Transverse colon (tissue), 4 donors: Measurements from ENCODE around the gene INTS15. TPM values are rescaled to one million over a fixed set of nuclear protein-coding genes. Genes with fewer than 3 reads are reported as not detected.

Source experiments
- DNase-seq: peaks from one replicate; pipeline ENCODE4 v3.0.0-alpha.2; 2019
- H3K27ac ChIP-seq, 4 donors: fragments of 200-600 bp; sonication (generic); 2 replicates each; pipeline ENCODE4 v1.5.1; 2016 to 2018; ENCODE audit warnings: inconsistent platforms in 4 of 4
- H3K27me3 ChIP-seq: fragments of 200-600 bp; sonication (generic); 2 replicates; pipeline ENCODE4 v1.5.1; 2017; ENCODE audit warnings: inconsistent platforms
- H3K36me3 ChIP-seq, 4 donors: fragments of 200-600 bp; sonication (generic); 2 replicates each; pipeline ENCODE4 v1.5.1; 2017 to 2019; ENCODE audit warnings: inconsistent platforms in 4 of 4
- H3K4me1 ChIP-seq, 4 donors: fragments of 200-600 bp; sonication (generic); 2 replicates each; pipeline ENCODE4 v1.5.1; 2017 to 2020; ENCODE audit warnings: inconsistent platforms in 4 of 4
- H3K4me3 ChIP-seq, 4 donors: fragments of 200-600 bp; sonication (generic); 1 replicate in 1 of 4; 2 replicates in 3 of 4; pipeline versions ENCODE4 v1.5.1 to v1.6.1; 2017 to 2019; ENCODE audit warnings: inconsistent platforms in 4 of 4
- H3K9me3 ChIP-seq, 2 donors: fragments of 200-600 bp; sonication (generic); 2 replicates each; pipeline ENCODE4 v1.5.1; 2017 to 2019; ENCODE audit warnings: inconsistent platforms in 2 of 2
- CTCF ChIP-seq, 5 experiments: fragments of 200-600 bp in 3 of 5; fragments of 450-650 bp in 2 of 5; sonication (generic) in 3 of 5; IDR thresholded peaks; 1 replicate in 2 of 5; 2 replicates in 3 of 5; pipeline ENCODE4 v1.5.1; 2016 to 2017; ENCODE audit warnings: antibody characterized with exemption in 5 of 5, inconsistent platforms in 3 of 5, mild to moderate bottlenecking in 2 of 5, moderate library complexity in 1 of 5
- EP300 ChIP-seq: sonication (generic); formaldehyde crosslinking; IDR thresholded peaks from one replicate; pipeline ENCODE4 v1.6.1; 2017; ENCODE audit warnings: antibody characterized with exemption, low read depth
- POLR2A ChIP-seq: fragments of 450-650 bp; IDR thresholded peaks from one replicate; pipeline ENCODE4 v1.6.1; 2016; ENCODE audit warnings: antibody characterized with exemption, mild to moderate bottlenecking, moderate library complexity
- POLR2AphosphoS5 ChIP-seq, 3 donors: sonication (generic); formaldehyde crosslinking; IDR thresholded peaks; one replicate each; pipeline ENCODE4 v1.6.1; 2016; ENCODE audit warnings: antibody characterized with exemption in 3 of 3
- whole genome bisulfite sequencing, 2 donors: methylation state at CpG; one replicate each; pipeline ENCODE4 v1.1.5; 2018; ENCODE audit warnings: low coverage in 1 of 2; 5-methylcytosine and 5-hydroxymethylcytosine counted together
- in situ Hi-C, 4 donors: fragments of 200-750 bp; cut with MboI; loops; one replicate each; pipeline versions ENCODE4 v1.15.0 to v1.15.1; 2017; ENCODE audit warnings: low sequenced_read_pairs in 3 of 4, low pct_ligation_motif_present in 1 of 4, low pct_unique_long_range_greater_than_20kb in 1 of 4
- intact Hi-C: fragments of 100-400 bp; cut with DNase I; formaldehyde crosslinking; loops from one replicate; pipeline ENCODE4 v1.15.1; 2023; ENCODE audit warnings: low total_unique reads
- total RNA-seq, 4 donors: library from RNA; depleted of rRNA; stranded (reverse); fragments of >200 nt; gene quantifications; one replicate each; pipeline ENCODE4 v1.1.0, GENCODE V29; 2016

INTS15 gene
- total RNA-seq, 4 donors from 2014 or later: 21.8 to 56.5 (median 32.6) TPM

- Histone ChIP-seq H3K9me3 (no peaks in the 10 kb centered on the region), H3K4me3 (no peak overlapping the region), H3K4me1 (no peaks in the 10 kb centered on the region), H3K36me3 (peaks cover 0 to 6% (median 3%) of the 10 kb centered on the region in 4 donors), H3K27me3 (no peaks in the 10 kb centered on the region), H3K27ac (no peak overlapping the region)
- intact Hi-C loops: no loop called here
- no peak for TF ChIP-seq EP300
- no peak for TF ChIP-seq POLR2AphosphoS5 (IDR thresholded peaks at IDR 0.05)
- no peak for TF ChIP-seq CTCF (IDR thresholded peaks at IDR 0.05)
- TF ChIP-seq POLR2A: no peak
- no peak for DNase-seq
- in situ Hi-C loops: no loop called here
- 93 to 100% methylated on average over 5 to 22 of the region's 36 CpGs for WGBS, 2 donors
Observed at GRCh38 chr7:6606866-6607583, 17.2 kb downstream of the INTS15 start.

GRCh38 chr7:6607651-6608051 is 17.8 kb downstream of the INTS15 start:
- Histone ChIP-seq H3K4me3 (no peak overlapping the region), H3K4me1 (no peaks in the 10 kb centered on the region), H3K27ac (no peak overlapping the region), H3K9me3 (no peaks in the 10 kb centered on the region), H3K27me3 (no peaks in the 10 kb centered on the region), H3K36me3 (peaks cover 0 to 6% (median 3%) of the 10 kb centered on the region in 4 donors)
- in situ Hi-C loops (no loop called here), intact Hi-C loops (no loop called here)
- TF ChIP-seq CTCF (IDR thresholded peaks at IDR 0.05) (no peak), POLR2A (no peak), EP300 (no peak), POLR2AphosphoS5 (IDR thresholded peaks at IDR 0.05) (no peak)
- no peak for DNase-seq
- WGBS, 2 donors: 93% methylated on average over 37 of the region's 38 CpGs; no CpG with 5 or more reads in 1 of the 2 donors

- no peaks in the 10 kb centered on the region for H3K4me1 ChIP-seq
- no peak overlapping the region for H3K27ac ChIP-seq
- H3K36me3 ChIP-seq: peaks cover 0 to 6% (median 3%) of the 10 kb centered on the region in 4 donors
- WGBS, 2 donors: 92% methylated on average over 27 of the region's 27 CpGs; no CpG with 5 or more reads in 1 of the 2 donors
- intact Hi-C loops (no loop called here), in situ Hi-C loops (no loop called here)
- DNase-seq: no peak
- H3K27me3 ChIP-seq: no peaks in the 10 kb centered on the region
- no peak overlapping the region for H3K4me3 ChIP-seq
- TF ChIP-seq POLR2AphosphoS5 (IDR thresholded peaks at IDR 0.05) (no peak), EP300 (no peak), POLR2A (no peak), CTCF (IDR thresholded peaks at IDR 0.05) (no peak)
- H3K9me3 ChIP-seq: no peaks in the 10 kb centered on the region
Observed at GRCh38 chr7:6608081-6608480, 18.3 kb downstream of the INTS15 start.

DNA sequence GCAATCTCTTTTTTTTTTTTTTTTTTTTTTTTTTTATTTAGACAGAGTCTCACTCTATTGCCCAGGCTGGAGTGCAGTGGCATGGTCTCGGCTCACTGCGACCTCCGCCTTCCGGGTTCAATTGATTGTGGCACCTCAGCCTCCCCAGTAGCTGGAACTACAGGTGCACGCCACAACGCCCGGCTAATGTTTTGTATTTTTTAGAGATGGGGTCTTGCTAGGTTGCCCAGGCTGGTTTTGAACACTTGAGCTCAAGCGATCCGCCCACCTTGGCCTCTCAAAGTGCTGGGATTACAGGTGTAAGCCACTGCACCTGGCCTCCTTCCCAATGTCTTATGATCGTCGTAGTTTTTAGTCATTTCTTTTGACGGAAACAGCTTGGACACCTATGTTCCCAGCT is 19.0 kb downstream of the INTS15 start:
- Histone ChIP-seq H3K27ac (no peak overlapping the region), H3K4me1 (no peaks in the 10 kb centered on the region), H3K36me3 (peaks cover 0 to 6% (median 0%) of the 10 kb centered on the region in 4 donors), H3K27me3 (peaks cover 5% of the 10 kb centered on the region), H3K4me3 (no peak overlapping the region), H3K9me3 (no peaks in the 10 kb centered on the region)
- intact Hi-C loops: no loop called here
- no peak for TF ChIP-seq POLR2AphosphoS5 (IDR thresholded peaks at IDR 0.05)
- TF ChIP-seq CTCF (IDR thresholded peaks at IDR 0.05): no peak
- TF ChIP-seq POLR2A: no peak
- TF ChIP-seq EP300: no peak
- no peak for DNase-seq
- WGBS, 2 donors: 94 to 97% methylated on average over 10 to 12 of the region's 12 CpGs
- in situ Hi-C loops: no loop called here
